Tibial nerve (tissue), 4 donors: ENCODE measurements around the gene FGD1.

Experiments used
- EP300 ChIP-seq, 2 donors: sonication (generic); formaldehyde crosslinking; IDR thresholded peaks; one replicate each; pipeline ENCODE4 v1.6.1; 2017; ENCODE audit warnings: antibody characterized with exemption in 2 of 2, mild to moderate bottlenecking in 1 of 2
- POLR2A ChIP-seq, 2 donors: fragments of 450-650 bp; IDR thresholded peaks; one replicate each; pipeline ENCODE4 v1.6.1; 2017; ENCODE audit warnings: antibody characterized with exemption in 2 of 2, mild to moderate bottlenecking in 2 of 2, moderate library complexity in 2 of 2
- TF ChIP-seq, protein P1 (sequence below), 5 experiments: fragments of 200-600 bp in 3 of 5; fragments of 450-650 bp in 2 of 5; sonication (generic) in 3 of 5; IDR thresholded peaks; one replicate each; pipeline ENCODE4 v1.5.1; 2016 to 2019; ENCODE audit warnings: antibody characterized with exemption in 5 of 5, mild to moderate bottlenecking in 3 of 5, moderate library complexity in 2 of 5

DNA sequence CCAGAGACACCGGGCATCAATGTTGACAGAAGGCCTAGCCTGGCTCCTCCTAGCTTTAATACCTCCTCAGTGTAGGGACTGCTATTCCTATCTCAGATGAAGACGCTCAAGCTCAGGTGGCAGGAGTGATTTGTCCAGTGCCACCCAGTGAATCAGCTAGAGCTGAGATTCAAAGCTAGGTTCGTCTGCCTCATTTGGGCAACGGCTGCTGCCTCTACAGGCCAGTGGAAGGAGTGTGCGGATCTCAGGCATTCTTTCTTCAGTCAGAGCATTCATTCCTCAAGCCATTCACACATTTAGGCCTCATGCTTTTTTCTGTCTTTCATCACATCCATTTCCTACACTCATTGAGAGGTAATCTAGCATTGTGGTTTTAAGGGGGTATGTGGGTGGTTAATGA, 48.6 kb downstream of the FGD1 start:
- TF ChIP-seq POLR2A (IDR thresholded peaks at IDR 0.05), result no peak
- TF ChIP-seq, protein P1, sequence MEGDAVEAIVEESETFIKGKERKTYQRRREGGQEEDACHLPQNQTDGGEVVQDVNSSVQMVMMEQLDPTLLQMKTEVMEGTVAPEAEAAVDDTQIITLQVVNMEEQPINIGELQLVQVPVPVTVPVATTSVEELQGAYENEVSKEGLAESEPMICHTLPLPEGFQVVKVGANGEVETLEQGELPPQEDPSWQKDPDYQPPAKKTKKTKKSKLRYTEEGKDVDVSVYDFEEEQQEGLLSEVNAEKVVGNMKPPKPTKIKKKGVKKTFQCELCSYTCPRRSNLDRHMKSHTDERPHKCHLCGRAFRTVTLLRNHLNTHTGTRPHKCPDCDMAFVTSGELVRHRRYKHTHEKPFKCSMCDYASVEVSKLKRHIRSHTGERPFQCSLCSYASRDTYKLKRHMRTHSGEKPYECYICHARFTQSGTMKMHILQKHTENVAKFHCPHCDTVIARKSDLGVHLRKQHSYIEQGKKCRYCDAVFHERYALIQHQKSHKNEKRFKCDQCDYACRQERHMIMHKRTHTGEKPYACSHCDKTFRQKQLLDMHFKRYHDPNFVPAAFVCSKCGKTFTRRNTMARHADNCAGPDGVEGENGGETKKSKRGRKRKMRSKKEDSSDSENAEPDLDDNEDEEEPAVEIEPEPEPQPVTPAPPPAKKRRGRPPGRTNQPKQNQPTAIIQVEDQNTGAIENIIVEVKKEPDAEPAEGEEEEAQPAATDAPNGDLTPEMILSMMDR (IDR thresholded peaks at IDR 0.05), result no peak
- TF ChIP-seq EP300 (IDR thresholded peaks at IDR 0.05), result no peak
